ENCODE data around the gene HIBCH.
"Not testable (repeated sequence)": the region's sequence is repeated elsewhere in the genome, so short reads cannot be mapped to it uniquely, and the experiment has no call there.

Gene HIBCH

GRCh38 chr2:190301032-190301431, 18.6 kb downstream of the HIBCH start:
- no peak overlapping the region for H3K9ac ChIP-seq (ENCODE audit: low read depth, low read length)
- H3K4me1 ChIP-seq (ENCODE audit: control insufficient read depth, insufficient read depth, low read length): no peaks in the 10 kb centered on the region
- H3K4me3 ChIP-seq (ENCODE audit: low read length): no peak overlapping the region
- H3K36me3 ChIP-seq (ENCODE audit: insufficient read depth, low read length): peaks cover 3% of the 10 kb centered on the region
- H3K4me2 ChIP-seq (ENCODE audit: low read length): no peak overlapping the region
- no peaks in the 10 kb centered on the region for H3K27me3 ChIP-seq (ENCODE audit: control insufficient read depth, insufficient read depth, low read length)
- H3K9me3 ChIP-seq (replicated peaks; ENCODE audit: low read length): no peaks in the 10 kb centered on the region

GRCh38 chr2:190297880-190298279, 21.7 kb downstream of the HIBCH start:
- not testable (repeated sequence) for H3K4me2 ChIP-seq (ENCODE audit: low read length); H3K27me3 ChIP-seq (ENCODE audit: control insufficient read depth, insufficient read depth, low read length); H3K4me1 ChIP-seq (ENCODE audit: control insufficient read depth, insufficient read depth, low read length); H3K9me3 ChIP-seq (replicated peaks; ENCODE audit: low read length); H3K9ac ChIP-seq (ENCODE audit: low read depth, low read length); H3K4me3 ChIP-seq (ENCODE audit: low read length); H3K36me3 ChIP-seq (ENCODE audit: insufficient read depth, low read length)

- Histone ChIP-seq H3K4me3 (ENCODE audit: low read length) (no peak overlapping the region), H3K27me3 (ENCODE audit: control insufficient read depth, insufficient read depth, low read length) (no peaks in the 10 kb centered on the region), H3K9ac (ENCODE audit: low read depth, low read length) (no peak overlapping the region), H3K9me3 (replicated peaks; ENCODE audit: low read length) (no peaks in the 10 kb centered on the region), H3K4me2 (ENCODE audit: low read length) (no peak overlapping the region), H3K4me1 (ENCODE audit: control insufficient read depth, insufficient read depth, low read length) (peaks cover 2% of the 10 kb centered on the region), H3K36me3 (ENCODE audit: insufficient read depth, low read length) (no peaks in the 10 kb centered on the region)
Measured at GRCh38 chr2:190283783-190284182, 35.8 kb downstream of the HIBCH start.

- Histone ChIP-seq H3K27me3 (ENCODE audit: control insufficient read depth, insufficient read depth, low read length) (no peaks in the 10 kb centered on the region), H3K9me3 (replicated peaks; ENCODE audit: low read length) (no peaks in the 10 kb centered on the region), H3K4me1 (ENCODE audit: control insufficient read depth, insufficient read depth, low read length) (peaks cover 2% of the 10 kb centered on the region), H3K4me2 (ENCODE audit: low read length) (no peak overlapping the region), H3K9ac (ENCODE audit: low read depth, low read length) (no peak overlapping the region), H3K36me3 (ENCODE audit: insufficient read depth, low read length) (no peaks in the 10 kb centered on the region), H3K4me3 (ENCODE audit: low read length) (no peak overlapping the region)
Measured at GRCh38 chr2:190280565-190281350, 38.9 kb downstream of the HIBCH start.

GRCh38 chr2:190279256-190280134, 40.1 kb downstream of the HIBCH start:
- H3K4me2 ChIP-seq (ENCODE audit: low read length); H3K9ac ChIP-seq (ENCODE audit: low read depth, low read length); H3K36me3 ChIP-seq (ENCODE audit: insufficient read depth, low read length): not testable (repeated sequence)

GRCh38 chr2:190277234-190278112, 42.2 kb downstream of the HIBCH start:
- no peaks in the 10 kb centered on the region for H3K4me1 ChIP-seq (ENCODE audit: control insufficient read depth, insufficient read depth, low read length)
- H3K4me2 ChIP-seq (ENCODE audit: low read length): no peak overlapping the region
- no peak overlapping the region for H3K9ac ChIP-seq (ENCODE audit: low read depth, low read length)
- H3K27me3 ChIP-seq (ENCODE audit: control insufficient read depth, insufficient read depth, low read length): no peaks in the 10 kb centered on the region
- no peak overlapping the region for H3K4me3 ChIP-seq (ENCODE audit: low read length)
- H3K9me3 ChIP-seq (replicated peaks; ENCODE audit: low read length): no peaks in the 10 kb centered on the region
- no peaks in the 10 kb centered on the region for H3K36me3 ChIP-seq (ENCODE audit: insufficient read depth, low read length)

More at GRCh38 chr2:190279256-190280134, 40.1 kb downstream of the HIBCH start:
- not testable (repeated sequence) for H3K27me3 ChIP-seq (ENCODE audit: control insufficient read depth, insufficient read depth, low read length); H3K4me3 ChIP-seq (ENCODE audit: low read length); H3K4me1 ChIP-seq (ENCODE audit: control insufficient read depth, insufficient read depth, low read length); H3K9me3 ChIP-seq (replicated peaks; ENCODE audit: low read length)

GRCh38 chr2:190272457-190272842, 47.2 kb downstream of the HIBCH start:
- Histone ChIP-seq H3K36me3 (ENCODE audit: insufficient read depth, low read length) (no peaks in the 10 kb centered on the region), H3K9me3 (replicated peaks; ENCODE audit: low read length) (no peaks in the 10 kb centered on the region), H3K4me2 (ENCODE audit: low read length) (no peak overlapping the region), H3K4me1 (ENCODE audit: control insufficient read depth, insufficient read depth, low read length) (peaks cover 7% of the 10 kb centered on the region), H3K9ac (ENCODE audit: low read depth, low read length) (no peak overlapping the region), H3K27me3 (ENCODE audit: control insufficient read depth, insufficient read depth, low read length) (no peaks in the 10 kb centered on the region), H3K4me3 (ENCODE audit: low read length) (no peak overlapping the region)

- Histone ChIP-seq H3K4me2 (ENCODE audit: low read length) (no peak overlapping the region), H3K9ac (ENCODE audit: low read depth, low read length) (no peak overlapping the region), H3K4me3 (ENCODE audit: low read length) (no peak overlapping the region), H3K36me3 (ENCODE audit: insufficient read depth, low read length) (no peaks in the 10 kb centered on the region), H3K27me3 (ENCODE audit: control insufficient read depth, insufficient read depth, low read length) (no peaks in the 10 kb centered on the region), H3K4me1 (ENCODE audit: control insufficient read depth, insufficient read depth, low read length) (peaks cover 10% of the 10 kb centered on the region), H3K9me3 (replicated peaks; ENCODE audit: low read length) (no peaks in the 10 kb centered on the region)
Measured at GRCh38 chr2:190271783-190272456, 47.7 kb downstream of the HIBCH start.

- Histone ChIP-seq H3K4me1 (ENCODE audit: control insufficient read depth, insufficient read depth, low read length) (peaks cover 12% of the 10 kb centered on the region), H3K4me3 (ENCODE audit: low read length) (no peak overlapping the region), H3K9ac (ENCODE audit: low read depth, low read length) (no peak overlapping the region), H3K27me3 (ENCODE audit: control insufficient read depth, insufficient read depth, low read length) (no peaks in the 10 kb centered on the region), H3K4me2 (ENCODE audit: low read length) (no peak overlapping the region), H3K9me3 (replicated peaks; ENCODE audit: low read length) (no peaks in the 10 kb centered on the region), H3K36me3 (ENCODE audit: insufficient read depth, low read length) (no peaks in the 10 kb centered on the region)
Measured at GRCh38 chr2:190270298-190270697, 49.3 kb downstream of the HIBCH start.

GRCh38 chr2:190269699-190270098, 49.9 kb downstream of the HIBCH start:
- H3K4me1 ChIP-seq (ENCODE audit: control insufficient read depth, insufficient read depth, low read length): peaks cover 12% of the 10 kb centered on the region

GRCh38 chr2:190267302-190267701, 52.3 kb downstream of the HIBCH start:
- H3K9ac ChIP-seq (ENCODE audit: low read depth, low read length): no peak overlapping the region
- no peaks in the 10 kb centered on the region for H3K9me3 ChIP-seq (replicated peaks; ENCODE audit: low read length)
- peak overlapping the region; percentile 24 for H3K4me2 ChIP-seq (ENCODE audit: low read length)
- peaks cover 12% of the 10 kb centered on the region for H3K4me1 ChIP-seq (ENCODE audit: control insufficient read depth, insufficient read depth, low read length)
- no peaks in the 10 kb centered on the region for H3K27me3 ChIP-seq (ENCODE audit: control insufficient read depth, insufficient read depth, low read length)
- H3K36me3 ChIP-seq (ENCODE audit: insufficient read depth, low read length): no peaks in the 10 kb centered on the region
- peak overlapping the region; percentile 34 for H3K4me3 ChIP-seq (ENCODE audit: low read length)

More at GRCh38 chr2:190269699-190270098, 49.9 kb downstream of the HIBCH start:
- not testable (repeated sequence) for H3K4me3 ChIP-seq (ENCODE audit: low read length); H3K9me3 ChIP-seq (replicated peaks; ENCODE audit: low read length); H3K27me3 ChIP-seq (ENCODE audit: control insufficient read depth, insufficient read depth, low read length); H3K36me3 ChIP-seq (ENCODE audit: insufficient read depth, low read length); H3K4me2 ChIP-seq (ENCODE audit: low read length); H3K9ac ChIP-seq (ENCODE audit: low read depth, low read length)
